OCI-LY3 (cell line): ENCODE data around the gene ECE2.
A peak's percentile ranks its signal among the peaks of the same experiment; 100 is the strongest.

ENCODE experiments used
- H2AFZ ChIP-seq: fragments of 200-600, 300-600 bp; shearing (Covaris generic); 2 replicates; pipeline ENCODE4 v1.6.0; 2014; ENCODE audit warnings: antibody characterized with exemption, low read depth, low read length
- H3K27ac ChIP-seq: fragments of 200-600, 300-600 bp; sonication (generic); 2 replicates; pipeline ENCODE4 v1.5.1; 2014; ENCODE audit warnings: mild to moderate bottlenecking, low read length, moderate library complexity, mixed read lengths
- H3K27me3 ChIP-seq: fragments of 200-600, 300-600 bp; sonication (generic); 2 replicates; pipeline ENCODE4 v1.6.1; 2014; ENCODE audit warnings: low read depth, low read length, mixed read lengths
- H3K36me3 ChIP-seq: fragments of 200-600, 300-600 bp; sonication (generic); replicated peaks from 2 replicates; pipeline ENCODE3; 2014; ENCODE audit warnings: low read depth, low read length, mixed read lengths
- H3K4me1 ChIP-seq: fragments of 300-600, 200-600 bp; sonication (generic); 2 replicates; pipeline ENCODE4 v1.6.1; 2014; ENCODE audit warnings: low read length, mixed read lengths
- H3K4me2 ChIP-seq: fragments of 200-600, 300-600 bp; sonication (generic); 2 replicates; pipeline ENCODE4 v1.6.1; 2014; ENCODE audit warnings: low read length, mixed read lengths
- H3K4me3 ChIP-seq: fragments of 300-600, 200-600 bp; sonication (generic); 2 replicates; pipeline ENCODE4 v1.5.1; 2014; ENCODE audit warnings: antibody characterized with exemption, mild to moderate bottlenecking, low read length, moderate library complexity
- H3K79me2 ChIP-seq: fragments of 300-600, 200-600 bp; shearing (Covaris generic); 2 replicates; pipeline ENCODE4 v1.6.1; 2014; ENCODE audit warnings: mild to moderate bottlenecking, low read length, mixed read lengths
- H3K9ac ChIP-seq: fragments of 300-600, 200-600 bp; shearing (Covaris generic); 2 replicates; pipeline ENCODE4 v1.6.0; 2014; ENCODE audit warnings: mild to moderate bottlenecking, low read length, moderate library complexity
- H3K9me3 ChIP-seq: fragments of 200-600, 300-600 bp; shearing (Covaris generic); 2 replicates; pipeline ENCODE4 v1.6.1; 2014; ENCODE audit warnings: low read length, mixed read lengths; ENCODE audit not compliant: insufficient read depth
- H4K20me1 ChIP-seq: fragments of 200-600, 300-600 bp; sonication (generic); 2 replicates; pipeline ENCODE4 v1.6.1; 2016; ENCODE audit warnings: low read length, mixed read lengths; ENCODE audit not compliant: insufficient read depth
- EZH2phosphoT487 ChIP-seq: fragments of 200-600 bp; shearing (Covaris generic); IDR thresholded peaks from 2 replicates; pipeline ENCODE4 v1.6.1; 2018; ENCODE audit warnings: antibody characterized with exemption, mixed run types, low read depth
- TF ChIP-seq, protein P1 (sequence below): fragments of 200-600, 300-600 bp; sonication (generic); IDR thresholded peaks from 2 replicates; pipeline ENCODE4 v1.5.1; 2014; ENCODE audit warnings: antibody characterized with exemption, low read length, low read depth

The ECE2 gene

DNA sequence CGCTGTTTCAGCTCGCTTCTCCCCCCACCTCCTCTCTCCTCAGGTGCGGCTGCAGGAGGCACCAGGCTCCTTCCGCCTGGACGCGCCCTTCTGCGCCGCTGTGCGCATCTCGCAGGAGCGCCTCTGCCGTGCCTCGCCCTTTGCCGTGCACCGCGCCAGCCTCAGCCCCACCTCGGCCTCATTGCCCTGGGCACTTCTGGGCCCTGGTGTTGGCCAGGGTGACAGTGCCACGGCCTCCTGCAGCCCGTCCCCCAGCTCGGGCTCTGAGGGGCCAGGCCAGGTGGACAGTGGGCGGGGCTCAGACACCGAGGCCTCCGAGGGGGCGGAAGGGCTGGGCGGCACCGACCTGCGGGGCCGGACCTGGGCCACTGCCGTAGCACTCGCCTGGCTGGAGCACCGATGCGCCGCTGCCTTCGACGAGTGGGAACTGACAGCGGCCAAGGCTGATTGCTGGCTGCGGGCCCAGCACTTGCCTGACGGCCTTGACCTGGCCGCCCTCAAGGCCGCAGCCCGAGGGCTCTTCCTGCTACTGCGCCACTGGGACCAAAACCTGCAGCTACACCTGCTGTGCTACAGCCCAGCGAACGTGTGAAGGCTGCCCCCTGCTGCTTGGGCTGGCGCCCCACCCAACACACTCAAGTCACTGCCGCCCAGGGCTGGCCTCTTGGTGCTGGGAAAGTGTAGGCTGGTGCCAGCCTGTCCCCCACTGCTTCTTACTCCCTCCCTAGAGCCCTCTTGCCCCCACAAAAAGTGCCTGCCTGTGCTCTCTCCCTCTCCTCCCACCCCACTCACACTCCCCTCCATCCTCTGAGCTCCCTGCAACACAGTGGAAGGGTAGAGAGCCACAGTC lies 34.1 kb upstream of the ECE2 start:
- Histone ChIP-seq H3K4me1 (no peaks in the 10 kb centered on the region), H3K79me2 (0 out of 2 replicates have a peak, but pooled peaks cover 10% of the 10 kb centered on the region), H3K4me3 (no peak overlapping the region), H4K20me1 (no peaks in the 10 kb centered on the region), H2AFZ (no peak overlapping the region), H3K36me3 (peaks cover 23% of the 10 kb centered on the region), H3K9me3 (no peaks in the 10 kb centered on the region), H3K4me2 (no peak overlapping the region), H3K27ac (no peak overlapping the region), H3K9ac (no peak overlapping the region), H3K27me3 (no peaks in the 10 kb centered on the region)
- no peak for TF ChIP-seq EZH2phosphoT487
- TF ChIP-seq, protein P1, sequence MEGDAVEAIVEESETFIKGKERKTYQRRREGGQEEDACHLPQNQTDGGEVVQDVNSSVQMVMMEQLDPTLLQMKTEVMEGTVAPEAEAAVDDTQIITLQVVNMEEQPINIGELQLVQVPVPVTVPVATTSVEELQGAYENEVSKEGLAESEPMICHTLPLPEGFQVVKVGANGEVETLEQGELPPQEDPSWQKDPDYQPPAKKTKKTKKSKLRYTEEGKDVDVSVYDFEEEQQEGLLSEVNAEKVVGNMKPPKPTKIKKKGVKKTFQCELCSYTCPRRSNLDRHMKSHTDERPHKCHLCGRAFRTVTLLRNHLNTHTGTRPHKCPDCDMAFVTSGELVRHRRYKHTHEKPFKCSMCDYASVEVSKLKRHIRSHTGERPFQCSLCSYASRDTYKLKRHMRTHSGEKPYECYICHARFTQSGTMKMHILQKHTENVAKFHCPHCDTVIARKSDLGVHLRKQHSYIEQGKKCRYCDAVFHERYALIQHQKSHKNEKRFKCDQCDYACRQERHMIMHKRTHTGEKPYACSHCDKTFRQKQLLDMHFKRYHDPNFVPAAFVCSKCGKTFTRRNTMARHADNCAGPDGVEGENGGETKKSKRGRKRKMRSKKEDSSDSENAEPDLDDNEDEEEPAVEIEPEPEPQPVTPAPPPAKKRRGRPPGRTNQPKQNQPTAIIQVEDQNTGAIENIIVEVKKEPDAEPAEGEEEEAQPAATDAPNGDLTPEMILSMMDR: peak; percentile 19; the same call in 1 of the 2 replicates

DNA sequence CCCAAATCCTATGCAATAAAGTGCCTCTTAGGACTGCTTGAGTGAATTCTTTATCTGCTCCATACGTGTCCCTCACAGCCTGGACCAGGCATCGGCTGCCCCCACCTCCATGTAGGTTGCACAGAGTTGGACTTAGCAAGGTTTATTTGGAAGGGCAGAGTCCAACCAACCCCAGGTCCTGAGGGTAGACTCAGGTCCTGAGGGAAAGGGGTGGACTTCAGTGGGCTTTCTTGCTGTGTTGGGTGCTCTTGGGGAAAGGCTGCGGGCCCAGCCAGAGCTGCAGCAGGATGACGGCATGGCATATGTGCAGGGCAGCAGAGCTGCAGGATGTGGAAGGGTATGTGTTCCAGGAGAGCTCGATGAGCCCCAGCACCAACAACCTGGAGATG lies 33.5 kb upstream of the ECE2 start:
- Histone ChIP-seq H3K9ac (no peak overlapping the region), H3K9me3 (no peaks in the 10 kb centered on the region), H3K4me3 (no peak overlapping the region), H3K79me2 (peaks cover 16% of the 10 kb centered on the region), H3K4me1 (no peaks in the 10 kb centered on the region), H3K4me2 (no peak overlapping the region), H2AFZ (no peak overlapping the region), H3K36me3 (peaks cover 23% of the 10 kb centered on the region), H4K20me1 (no peaks in the 10 kb centered on the region), H3K27me3 (no peaks in the 10 kb centered on the region), H3K27ac (no peak overlapping the region)
- TF ChIP-seq EZH2phosphoT487: no peak
- TF ChIP-seq, protein P1: no peak

- TF ChIP-seq, protein P1: no peak
- no peak for TF ChIP-seq EZH2phosphoT487
- H3K27me3 ChIP-seq: no peaks in the 10 kb centered on the region
- no peaks in the 10 kb centered on the region for H4K20me1 ChIP-seq
- no peaks in the 10 kb centered on the region for H3K9me3 ChIP-seq
- peak within 1 kb of the TSS; percentile 93 for H3K4me3 ChIP-seq
- peaks cover 62% of the 10 kb centered on the region for H3K79me2 ChIP-seq
- H3K36me3 ChIP-seq: peaks cover 10% of the 10 kb centered on the region
- peak within 1 kb of the TSS; percentile 92 for H3K4me2 ChIP-seq
- peak within 1 kb of the TSS; percentile 97 for H3K9ac ChIP-seq
- H2AFZ ChIP-seq: peak within 1 kb of the TSS; percentile 100
- peaks cover 9% of the 10 kb centered on the region for H3K4me1 ChIP-seq
- peak within 1 kb of the TSS; percentile 84 for H3K27ac ChIP-seq
These were observed 27.1 kb upstream of the ECE2 start, which contains the start of gene ALG3 for GRCh38 chr3:184248454-184249411. Gene ALG3 (minus strand): TSS chr3:184248962. CDS start chr3:184248940, 22 bp downstream.
